Ishikawa (cell line): ENCODE results near the gene GPR17.

Experiments used
- CREB1 ChIP-seq: IDR thresholded peaks from 2 replicates; pipeline ENCODE4 v1.6.1; 2012; ENCODE audit warnings: low read depth
- EP300 ChIP-seq: IDR thresholded peaks from 2 replicates; pipeline ENCODE4 v1.6.1; 2012; ENCODE audit warnings: borderline replicate concordance
- FOXM1 ChIP-seq: IDR thresholded peaks from 2 replicates; pipeline ENCODE4 v1.6.1; 2012; ENCODE audit warnings: low read depth, borderline replicate concordance
- NFIC ChIP-seq: IDR thresholded peaks from 2 replicates; pipeline ENCODE4 v1.6.1; 2012
- TAF1 ChIP-seq: IDR thresholded peaks from 2 replicates; pipeline ENCODE4 v1.6.1; 2012; ENCODE audit warnings: low read depth, mild to moderate bottlenecking
- TEAD4 ChIP-seq: IDR thresholded peaks from 2 replicates; pipeline ENCODE4 v1.6.1; 2012
- YY1 ChIP-seq: IDR thresholded peaks from 2 replicates; pipeline ENCODE4 v1.6.1; 2012; ENCODE audit warnings: low read depth
- ZBTB7A ChIP-seq: IDR thresholded peaks from 2 replicates; pipeline ENCODE4 v1.6.1; 2012; ENCODE audit warnings: low read depth

GRCh38 chr2:127663566-127664064 lies 17.7 kb downstream of the GPR17 start:
- TF ChIP-seq EP300 (no peak), CREB1 (no peak), ZBTB7A (no peak), FOXM1 (no peak), NFIC (no peak), YY1 (no peak), TAF1 (no peak), TEAD4 (no peak)
